H1 (cell line): ENCODE measurements around the gene KDM8.
"Not testable (repeated sequence)": the region's sequence is repeated elsewhere in the genome, so short reads cannot be mapped to it uniquely, and the experiment has no call there.

Experiments used
- ATF3 ChIP-seq: IDR thresholded peaks from 2 replicates; pipeline ENCODE4 v1.6.1; 2011; ENCODE audit warnings: low read depth, mild to moderate bottlenecking, low read length; ENCODE audit not compliant: insufficient read depth
- CTCF ChIP-seq, 3 experiments: IDR thresholded peaks; 1 replicate in 2 of 3; 2 replicates in 1 of 3; pipeline versions ENCODE4 v1.5.1 to v1.6.1; 2011; ENCODE audit warnings: low read length in 3 of 3, mild to moderate bottlenecking in 3 of 3, inconsistent platforms in 2 of 3, low read depth in 1 of 3, moderate library complexity in 1 of 3; ENCODE audit not compliant: insufficient read depth in 1 of 3; ENCODE audit errors: control extremely low read depth in 1 of 3
- EZH2 ChIP-seq: fragments of 200-600 bp; sonication (generic); IDR thresholded peaks from 2 replicates; pipeline ENCODE4 v1.7.1; 2012; ENCODE audit warnings: low read depth, mild to moderate bottlenecking, moderate library complexity, low read length, inconsistent platforms; ENCODE audit not compliant: severe bottlenecking
- MAFK ChIP-seq: IDR thresholded peaks from 2 replicates; pipeline ENCODE4 v1.6.1; 2012; ENCODE audit warnings: low read depth, mild to moderate bottlenecking, improper control_type of control experiment, low read length
- NRF1 ChIP-seq: IDR thresholded peaks from 2 replicates; pipeline ENCODE4 v1.6.1; 2011; ENCODE audit warnings: mild to moderate bottlenecking, low read depth, low read length, improper control_type of control experiment
- POLR2AphosphoS5 ChIP-seq: IDR thresholded peaks from 2 replicates; pipeline ENCODE4 v1.6.1; 2011; ENCODE audit warnings: low read depth, low read length
- SIN3A ChIP-seq, 2 experiments: IDR thresholded peaks in 1 of 2; conservative IDR thresholded peaks in 1 of 2; 2 replicates each; pipeline ENCODE4 v1.6.1; 2011 to 2012; ENCODE audit warnings: low read length in 2 of 2, improper control_type of control experiment in 1 of 2, low read depth in 1 of 2, mild to moderate bottlenecking in 1 of 2
- SP2 ChIP-seq: IDR thresholded peaks from 2 replicates; pipeline ENCODE4 v1.6.1; 2012; ENCODE audit warnings: mild to moderate bottlenecking, low read length, inconsistent platforms
- SUZ12 ChIP-seq: fragments of 200-600 bp; sonication (generic); IDR thresholded peaks from 2 replicates; pipeline ENCODE4 v1.6.1; 2012; ENCODE audit warnings: mild to moderate bottlenecking, inconsistent platforms, low read length, moderate library complexity, mixed read lengths
- TAF1 ChIP-seq: IDR thresholded peaks from 2 replicates; pipeline ENCODE4 v1.6.1; 2011; ENCODE audit warnings: mild to moderate bottlenecking, low read depth, low read length
- TCF12 ChIP-seq: IDR thresholded peaks from 2 replicates; pipeline ENCODE4 v1.6.1; 2011; ENCODE audit warnings: low read depth, mild to moderate bottlenecking, low read length

GRCh38 chr16:27262904-27263423 lies 59.6 kb downstream of the KDM8 start:
- not testable (repeated sequence) for TF ChIP-seq CTCF (IDR thresholded peaks at IDR 0.05; ENCODE audit: control extremely low read depth in 1 of 3, insufficient read depth in 1 of 3, low read depth in 1 of 3, low read length in 3 of 3); SP2; NRF1; POLR2AphosphoS5; TAF1; TCF12; ATF3; EZH2; SIN3A (conservative IDR thresholded peaks at IDR 0.05 in 1 of 2, IDR thresholded peaks at IDR 0.05 in 1 of 2; ENCODE audit: low read depth in 1 of 2, low read length in 2 of 2); MAFK; SUZ12
